GM12892 (cell line): ENCODE data around the gene NCOR1.

ENCODE experiments used
- POLR2A ChIP-seq: IDR thresholded peaks from 2 replicates; pipeline ENCODE4 v1.6.1; 2011; ENCODE audit warnings: low read depth, low read length, control low read depth
- POLR2AphosphoS5 ChIP-seq: IDR thresholded peaks from 2 replicates; pipeline ENCODE4 v1.6.1; 2011; ENCODE audit warnings: low read depth, low read length, control low read depth
- TAF1 ChIP-seq: IDR thresholded peaks from 2 replicates; pipeline ENCODE4 v1.6.1; 2011; ENCODE audit warnings: low read depth, mild to moderate bottlenecking, control low read depth, low read length, borderline replicate concordance

- TF ChIP-seq TAF1 = no peak
- TF ChIP-seq POLR2AphosphoS5 = no peak
- no peak for TF ChIP-seq POLR2A
Observed at GRCh38 chr17:16121915-16122314, 93.4 kb downstream of the NCOR1 start.
